Central memory CD4-positive, alpha-beta T cell (primary cell): ENCODE results near the gene CUX1.
"Not testable (repeated sequence)": the region's sequence is repeated elsewhere in the genome, so short reads cannot be mapped to it uniquely, and the experiment has no call there.

ENCODE experiments used
- DNase-seq: peaks from one replicate; pipeline ENCODE4 v3.0.0; 2022

The CUX1 gene

DNA sequence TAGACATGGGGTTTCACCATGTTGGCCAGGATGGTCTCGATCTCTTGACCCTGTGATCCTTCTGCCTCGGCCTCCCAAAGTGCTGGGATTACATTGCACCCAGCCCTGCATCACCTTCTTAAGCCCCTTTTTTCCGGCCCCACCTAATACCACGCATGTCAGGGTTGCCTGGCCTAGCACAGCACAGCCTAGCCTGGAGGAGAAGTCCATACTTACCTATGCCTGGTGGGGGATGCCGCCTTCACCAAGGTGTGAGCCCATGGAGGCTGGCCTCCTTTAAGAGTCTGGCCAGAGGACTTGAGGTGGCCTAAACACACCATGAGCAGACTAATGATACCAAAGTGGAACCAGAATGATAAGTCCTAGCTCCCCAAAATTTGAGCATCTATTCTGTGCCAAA lies 22.0 kb upstream of the CUX1 start:
- DNase-seq = no peak

DNA sequence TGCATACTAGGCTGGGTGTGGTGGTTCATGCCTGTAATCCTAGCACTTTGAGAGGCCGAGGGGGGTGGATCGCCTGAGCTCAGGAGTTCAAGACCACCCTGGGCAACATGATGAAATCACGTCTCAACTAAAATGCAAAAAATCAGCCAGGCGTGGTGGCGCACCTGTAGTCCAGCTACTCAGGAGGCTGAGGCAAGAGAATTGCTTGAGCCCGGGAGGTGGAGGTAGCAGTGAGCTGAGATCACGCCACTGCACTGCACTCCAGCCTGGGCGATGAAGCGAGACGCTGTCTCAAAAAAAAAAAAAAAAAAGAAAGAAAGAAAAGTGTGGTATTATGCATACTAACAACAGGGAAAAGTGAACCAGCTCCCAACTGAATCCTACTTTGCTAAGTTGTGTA lies 19.3 kb upstream of the CUX1 start:
- not testable (repeated sequence) for DNase-seq

DNA sequence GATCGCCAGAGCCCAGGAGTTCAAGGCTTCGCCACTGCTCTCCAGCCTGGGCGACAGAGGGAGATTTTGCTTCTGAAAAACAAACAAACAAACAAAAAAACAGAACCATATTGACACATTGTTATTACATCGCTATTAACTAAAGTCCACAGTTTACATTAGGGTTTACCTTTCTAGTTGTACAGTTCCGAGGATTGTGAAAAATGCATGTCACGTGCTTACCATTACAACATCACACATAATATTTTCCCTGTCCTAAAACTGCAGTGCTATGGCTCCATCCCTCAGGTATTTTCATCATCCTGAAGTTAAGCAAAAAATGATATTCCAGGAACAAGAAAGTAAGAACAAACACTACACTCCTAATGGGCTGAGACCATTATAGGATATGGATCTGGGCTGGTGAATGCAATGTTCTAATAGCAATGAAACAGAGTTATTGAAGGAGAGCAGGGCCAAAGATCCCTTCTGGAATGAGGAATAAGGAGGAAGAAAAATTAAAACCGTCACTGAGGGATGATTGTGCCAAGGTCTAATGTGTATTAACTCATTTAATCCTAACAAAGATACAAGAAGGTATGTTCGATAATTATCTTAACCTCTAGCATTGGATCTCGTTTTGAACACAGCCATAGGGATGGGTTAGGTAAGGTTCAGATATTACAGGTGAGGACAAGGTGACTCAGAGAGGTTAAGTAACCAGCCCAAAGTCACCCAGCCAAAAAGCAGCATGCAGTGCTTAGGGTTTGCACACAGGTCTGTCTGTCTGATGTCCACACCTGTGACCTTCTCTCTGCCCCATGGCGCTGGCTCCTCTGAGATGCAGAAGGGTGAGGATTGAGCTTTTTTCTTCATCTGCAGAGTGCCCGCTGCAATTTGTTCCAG lies 14.0 kb upstream of the CUX1 start:
- no peak for DNase-seq

DNA sequence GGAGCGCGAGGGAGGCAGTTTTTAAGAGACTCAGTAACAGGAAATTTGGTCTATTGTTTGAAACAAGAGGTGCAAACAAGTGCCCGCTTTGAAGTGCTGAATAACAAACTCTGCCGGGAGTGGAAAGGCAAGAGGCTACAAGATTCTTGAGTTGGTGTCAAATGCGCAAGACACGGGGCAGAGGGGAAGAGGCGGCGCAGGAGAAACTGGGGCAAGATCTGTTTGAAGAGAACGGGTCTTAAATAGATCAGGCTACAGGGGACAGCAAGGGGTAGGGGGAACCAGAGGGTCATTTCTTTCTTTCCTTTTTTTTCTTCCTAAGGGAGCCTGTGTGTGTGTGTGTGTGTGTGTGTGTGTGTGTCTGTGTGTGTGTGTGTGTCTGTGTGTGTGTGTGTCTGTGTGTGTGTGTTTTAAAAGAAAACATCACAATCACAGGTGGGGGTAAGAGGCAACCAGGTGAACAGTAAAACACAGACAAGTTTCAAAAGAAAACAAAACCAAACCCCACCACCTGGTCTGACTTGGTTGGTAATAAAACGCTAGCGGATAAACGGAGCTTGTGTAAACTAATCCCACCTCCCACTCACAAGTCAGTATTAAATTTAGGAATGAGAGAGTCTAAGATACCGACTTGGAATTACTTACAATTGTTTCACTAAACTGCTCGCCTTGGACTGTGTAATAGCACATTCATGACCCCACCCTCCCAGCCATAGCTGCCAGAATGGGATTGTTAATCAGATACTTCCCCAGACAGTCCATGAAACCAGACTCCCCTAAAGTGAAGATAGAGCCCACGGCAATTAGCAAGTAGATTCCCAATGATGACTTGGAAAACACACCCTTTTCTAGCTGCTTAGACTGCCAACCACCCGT lies 13.1 kb upstream of the CUX1 start:
- DNase-seq = peak; percentile 25

DNA sequence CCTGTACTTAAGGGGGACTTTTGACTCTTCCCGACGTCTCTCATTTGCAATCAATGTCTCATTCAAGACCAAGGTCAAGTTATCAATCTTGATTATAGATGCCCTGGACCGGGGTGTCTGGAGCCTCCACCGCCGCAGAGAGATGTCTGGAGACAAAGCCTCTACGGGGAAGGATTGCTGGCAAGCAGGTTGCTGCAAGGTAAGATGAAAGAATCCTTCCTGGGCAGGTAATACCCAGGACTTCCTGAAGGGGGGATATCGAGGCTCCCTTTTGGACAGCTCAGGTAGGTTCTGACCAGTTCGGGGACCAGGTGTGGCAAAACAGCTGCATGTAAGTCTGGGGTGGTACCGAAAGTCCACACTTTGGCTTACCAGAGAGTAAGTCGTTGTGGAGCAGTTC lies 12.5 kb upstream of the CUX1 start:
- DNase-seq = no peak

DNA sequence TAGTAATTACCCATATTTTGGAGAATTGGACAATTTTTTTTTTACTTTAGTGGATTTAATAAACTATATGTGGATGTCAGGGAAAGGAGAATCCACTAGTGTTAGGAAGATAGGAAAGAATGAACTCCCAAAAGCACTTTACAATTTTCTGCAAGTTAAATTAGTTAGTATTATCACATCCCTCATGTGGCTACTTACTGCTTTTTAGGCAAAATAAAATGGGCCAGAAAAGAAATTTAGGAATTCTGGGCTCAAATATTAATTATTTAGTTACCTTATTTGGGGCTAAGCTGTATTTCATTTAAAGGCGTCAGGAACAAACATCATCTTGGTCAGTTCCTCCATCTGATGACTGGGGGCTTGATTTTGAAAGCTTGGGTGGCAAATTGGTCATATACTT lies 4.8 kb upstream of the CUX1 start:
- DNase-seq = no peak

DNA sequence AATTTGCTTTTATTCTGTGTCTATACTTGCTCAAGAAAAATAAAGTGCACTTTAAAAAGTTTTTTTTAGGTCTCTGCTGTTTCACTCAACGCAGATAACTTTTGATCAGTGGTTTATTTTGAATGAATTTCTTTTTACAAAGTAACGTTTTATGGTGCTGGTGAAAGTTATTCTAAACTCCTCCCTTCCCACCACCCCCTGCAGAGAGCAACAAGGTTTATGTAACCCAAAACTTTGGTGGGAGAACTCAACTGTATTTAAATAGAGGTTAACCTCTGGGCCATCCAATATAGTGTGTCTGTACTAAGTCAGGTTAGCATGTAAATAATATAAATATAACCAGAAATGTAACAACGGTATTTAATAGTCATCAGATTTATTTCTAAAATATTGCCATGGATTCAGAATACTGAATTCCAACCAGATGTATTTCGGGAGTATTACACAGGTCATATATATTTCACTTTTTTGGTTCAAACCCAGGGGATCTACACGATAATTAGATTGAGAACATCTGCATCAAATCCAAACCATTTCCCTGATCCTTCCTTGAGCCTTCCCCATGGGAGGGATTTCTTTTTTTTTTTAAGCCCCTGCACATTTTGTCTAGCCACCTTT lies 3.9 kb upstream of the CUX1 start:
- DNase-seq = no peak

DNA sequence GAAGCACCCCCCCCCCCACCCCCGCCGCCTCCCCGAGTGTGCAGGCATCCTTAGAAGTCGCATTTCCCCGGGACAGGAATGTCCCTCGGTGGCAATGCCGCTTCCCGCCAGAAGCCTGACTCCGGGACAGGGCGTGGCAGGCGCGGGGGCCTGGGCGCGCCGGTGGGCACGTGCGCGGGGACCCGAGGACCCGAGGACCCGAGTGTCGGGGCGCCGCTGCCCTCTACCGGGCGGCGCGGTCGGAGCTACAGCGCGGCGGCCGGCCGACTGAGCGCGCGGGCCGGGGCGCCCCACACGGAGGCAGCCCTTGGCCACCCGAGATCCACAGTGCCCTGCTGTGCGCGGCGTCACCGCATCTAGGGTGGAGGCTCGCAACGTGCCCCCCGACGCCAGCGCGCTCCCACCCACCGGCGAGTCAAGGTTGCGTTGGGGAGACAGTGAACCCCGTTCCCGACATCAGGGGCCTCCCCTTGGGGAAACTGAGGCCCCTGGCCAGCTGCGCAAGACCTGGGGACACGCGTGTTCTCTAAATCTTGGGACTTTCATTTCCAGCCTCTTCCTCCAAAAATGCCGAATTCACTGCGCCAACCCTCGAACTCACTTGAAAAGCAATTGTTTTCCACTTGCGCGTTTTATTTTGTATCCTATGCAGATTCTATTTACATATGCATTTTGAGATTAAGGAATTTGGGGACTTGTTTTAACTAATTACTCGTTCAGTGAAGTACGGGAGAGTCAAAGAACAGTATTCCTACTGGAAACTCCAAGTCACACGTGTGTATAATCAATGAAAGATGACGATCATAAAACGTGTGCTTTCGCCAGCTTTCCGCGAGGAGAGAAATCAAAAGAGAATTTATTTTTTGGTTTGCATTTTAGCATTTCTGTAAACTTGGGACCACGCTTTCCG lies 3.1 kb upstream of the CUX1 start:
- DNase-seq = peak; percentile 50

DNA sequence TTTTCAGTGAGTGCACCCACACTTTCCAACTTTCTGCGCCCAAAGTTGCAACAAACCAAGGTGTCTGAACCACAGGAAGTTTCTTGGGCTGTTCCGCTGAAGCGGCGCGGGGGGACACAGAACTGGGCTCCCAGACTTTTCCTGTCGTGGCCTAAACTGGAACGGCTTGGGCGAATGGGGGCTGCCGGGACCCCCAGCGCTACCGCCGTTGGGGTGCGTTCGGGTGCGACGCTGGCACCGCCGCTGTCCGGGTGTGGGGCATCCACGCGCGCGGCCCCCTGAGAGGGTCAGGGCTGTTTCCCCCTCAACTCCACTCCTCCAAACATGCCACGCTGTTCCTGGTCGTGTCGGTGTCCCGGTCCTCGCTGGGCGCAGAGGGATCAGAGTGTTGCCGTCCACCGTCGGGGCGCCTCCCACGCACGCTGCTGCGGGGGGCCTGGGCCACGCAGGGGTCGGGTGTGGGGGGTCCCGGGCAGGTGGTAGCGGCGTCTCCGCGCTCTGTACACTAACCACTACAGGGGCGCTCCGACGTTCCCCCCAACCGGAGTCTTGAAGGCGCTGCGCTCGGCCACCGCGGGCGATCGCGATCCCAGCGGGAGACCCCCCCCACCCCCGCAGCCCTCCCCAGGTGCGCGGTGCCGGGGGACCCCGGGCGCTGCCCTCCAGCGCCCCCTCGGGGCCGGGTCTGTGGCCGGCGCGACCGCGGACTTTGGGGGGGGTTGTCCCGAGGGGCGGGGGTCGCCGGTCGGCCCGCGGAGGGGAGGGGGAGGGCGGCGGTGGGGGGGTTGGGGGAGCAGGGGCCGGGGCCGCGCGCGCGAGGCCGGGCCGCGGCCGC lies 2.2 kb upstream of the CUX1 start:
- DNase-seq = peak; percentile 60

DNA sequence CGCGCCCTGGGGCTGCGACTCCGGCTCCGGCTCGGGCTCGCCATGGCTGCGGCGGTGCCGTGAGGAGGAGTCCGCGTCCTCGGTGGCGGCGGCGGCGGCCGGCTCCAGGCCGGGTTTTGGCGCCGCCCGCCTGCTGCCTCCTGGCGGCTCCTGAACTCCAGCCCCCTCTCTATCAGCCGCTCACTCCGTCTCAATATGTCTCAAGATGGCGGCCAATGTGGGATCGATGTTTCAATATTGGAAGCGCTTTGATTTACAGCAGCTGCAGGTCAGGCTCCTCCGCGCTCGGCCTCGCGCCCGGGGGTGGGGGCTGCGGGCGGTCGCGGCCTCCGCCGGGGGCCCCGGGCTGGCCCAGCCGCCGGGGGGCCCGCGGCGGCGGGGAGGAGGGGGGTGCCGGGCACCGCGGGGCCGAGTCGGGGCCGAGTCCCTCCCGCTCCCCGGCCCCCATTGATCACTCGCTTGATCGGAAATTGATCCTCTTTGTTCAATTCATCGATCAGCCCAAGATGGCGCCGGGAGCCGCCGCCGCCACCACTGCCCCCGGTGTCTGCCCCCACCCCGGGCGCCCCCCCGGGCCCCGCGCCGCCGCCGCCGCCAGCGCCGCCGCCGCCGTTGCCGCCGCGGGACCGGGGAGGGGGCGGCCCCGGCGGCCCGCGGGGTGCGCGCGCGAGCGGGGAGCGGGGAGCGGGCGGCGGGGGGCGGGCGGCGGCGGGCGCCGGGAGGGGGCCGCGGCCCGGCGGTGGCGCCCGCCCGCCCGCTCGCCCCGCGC lies 1.4 kb upstream of the CUX1 start:
- DNase-seq = peak; percentile 72

DNA sequence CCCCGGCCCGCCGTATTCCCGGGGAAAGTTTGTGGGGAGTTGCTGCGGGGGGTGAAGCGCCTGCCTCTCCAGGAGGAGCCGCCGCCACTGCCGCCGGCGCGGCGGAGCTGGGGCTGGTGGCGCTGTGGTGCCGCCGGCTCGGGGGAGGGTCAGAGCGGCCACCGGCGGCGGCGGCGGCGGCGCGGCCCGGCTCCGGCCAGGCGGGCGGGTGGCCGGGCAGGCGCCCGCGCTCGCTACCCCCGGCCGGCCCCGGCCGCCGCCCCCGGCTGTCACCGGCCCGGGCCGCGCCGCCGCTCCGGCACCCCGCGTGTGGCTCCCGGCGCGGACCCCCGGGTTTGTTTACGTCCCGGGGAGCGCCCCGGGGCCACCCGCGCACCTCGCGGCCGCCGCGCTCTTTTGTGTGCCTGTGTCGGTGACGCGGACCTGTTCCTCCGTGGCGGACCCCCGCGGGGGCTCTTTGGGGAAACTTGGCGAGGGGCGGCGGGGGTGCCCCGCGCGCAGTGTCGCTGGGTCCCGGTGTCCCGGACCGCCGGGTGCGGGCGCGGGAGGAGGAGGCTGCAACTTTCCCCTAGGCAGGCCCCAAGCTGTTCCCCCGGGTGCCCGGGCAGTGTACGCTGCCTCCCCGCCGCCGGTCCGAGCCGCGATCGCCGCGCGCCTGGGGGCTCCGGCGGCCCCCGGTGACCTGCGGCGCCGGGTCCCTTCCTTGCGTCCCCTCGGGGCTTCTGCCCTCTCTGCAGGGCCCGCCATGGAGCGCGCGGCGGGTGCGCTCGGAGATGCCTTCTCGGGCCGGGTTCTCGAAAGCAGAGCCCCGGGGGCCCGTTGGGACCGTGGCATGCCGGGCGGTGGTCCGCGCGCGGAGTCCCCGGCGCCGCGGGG lies 593 bp upstream of the CUX1 start:
- DNase-seq = no peak

DNA sequence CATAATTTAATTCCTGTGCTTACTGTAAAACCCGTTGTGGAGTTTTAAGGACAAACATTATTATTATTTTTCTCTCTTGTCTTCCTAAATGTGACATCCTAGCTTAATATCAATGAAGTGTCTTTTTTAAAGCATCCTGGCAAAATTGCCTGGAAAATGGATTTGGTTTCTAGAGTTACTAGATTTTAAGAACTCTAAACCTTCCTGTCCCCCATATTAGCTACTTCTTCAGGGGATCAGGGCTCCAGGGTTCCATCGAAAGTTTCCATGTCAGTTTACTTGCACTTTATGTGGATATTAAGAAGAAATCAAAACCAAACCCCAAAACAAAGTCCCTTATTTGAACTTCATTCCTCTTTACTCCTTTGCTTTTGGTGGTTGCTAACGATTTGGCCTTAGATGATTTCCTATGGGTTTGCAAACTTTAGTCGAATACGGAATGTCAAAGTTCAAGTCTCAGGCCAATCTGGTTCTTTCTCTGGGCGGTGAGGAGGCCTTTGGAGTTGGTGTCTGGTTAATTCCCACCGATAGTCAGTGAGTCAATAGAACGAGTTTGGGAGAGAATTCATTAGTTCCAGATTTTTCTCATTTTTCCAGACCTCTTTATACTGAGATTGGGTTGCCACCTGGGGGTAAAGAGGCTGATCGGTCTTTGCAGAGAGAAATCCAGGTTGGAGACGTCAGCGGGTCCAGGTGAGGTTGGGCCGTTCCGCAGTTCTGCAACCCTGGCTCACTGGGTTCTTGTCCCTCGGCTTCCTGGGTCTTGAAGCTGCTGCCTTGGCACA lies 1.1 kb downstream of the CUX1 start:
- no peak for DNase-seq

DNA sequence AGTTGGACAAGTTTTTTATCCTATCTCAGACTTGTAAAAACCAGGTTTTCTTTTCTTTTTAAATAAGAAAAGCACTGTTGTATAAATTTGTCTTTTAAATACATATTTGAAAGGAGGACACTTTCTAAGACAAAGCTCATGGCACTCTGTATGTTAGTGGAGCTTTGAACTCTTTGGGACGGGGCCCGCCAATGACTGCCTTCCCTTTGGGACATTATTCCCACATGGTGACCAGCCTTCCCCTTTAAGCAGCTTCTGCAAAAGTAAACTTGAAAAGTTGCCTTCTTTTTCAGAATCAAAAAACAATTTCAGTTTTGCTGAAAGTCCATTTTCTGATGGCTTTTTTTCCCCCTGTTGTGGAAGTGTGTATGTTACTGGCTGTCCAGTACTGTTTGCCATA lies 1.8 kb downstream of the CUX1 start:
- DNase-seq = no peak

DNA sequence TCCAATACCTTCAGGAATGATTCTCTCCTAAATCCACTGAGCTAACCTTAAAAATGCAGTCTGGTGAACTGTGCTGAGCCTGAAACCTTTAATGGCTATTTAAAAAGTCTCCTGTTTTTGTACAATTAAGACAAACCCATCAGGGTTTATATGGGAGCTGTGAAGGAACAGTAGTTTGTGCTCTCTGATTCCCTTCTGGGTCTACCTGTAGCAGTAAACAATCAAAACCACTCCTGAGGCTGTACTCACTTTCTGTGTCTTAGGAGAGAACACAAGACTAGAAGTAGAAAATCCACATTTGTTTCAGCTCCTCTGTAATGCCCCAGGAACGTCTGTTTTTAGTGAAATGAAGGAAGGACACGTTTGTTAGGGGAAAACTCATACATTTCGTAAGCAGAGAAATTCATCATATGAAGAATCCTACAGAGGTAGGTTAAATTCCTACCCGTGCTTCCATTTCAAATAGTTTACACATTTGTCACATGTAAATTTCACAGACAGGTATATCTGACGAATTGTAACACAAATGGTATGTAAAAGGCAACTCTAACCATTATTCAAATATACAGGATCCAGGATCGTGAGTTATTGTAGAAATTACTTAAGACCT lies 2.6 kb downstream of the CUX1 start:
- no peak for DNase-seq

DNA sequence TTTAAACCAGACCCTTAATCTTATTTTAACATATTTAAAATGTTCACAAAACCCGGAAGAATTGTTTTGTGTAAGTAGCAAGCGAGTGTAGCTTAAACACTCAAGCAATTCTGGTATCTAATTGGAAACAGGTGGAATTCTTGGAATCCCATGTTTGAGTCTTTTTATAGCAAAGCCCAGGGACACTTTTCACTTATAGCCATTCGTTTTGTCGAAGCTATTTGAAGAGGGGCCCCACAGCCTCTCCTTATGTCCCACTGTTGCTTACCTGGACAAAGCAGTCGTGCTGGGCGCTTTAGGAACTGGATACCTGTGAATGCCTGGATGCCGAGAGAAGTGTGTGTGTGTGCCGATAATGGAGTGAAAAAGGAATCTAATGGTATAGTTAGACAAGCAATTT lies 3.3 kb downstream of the CUX1 start:
- DNase-seq = no peak

DNA sequence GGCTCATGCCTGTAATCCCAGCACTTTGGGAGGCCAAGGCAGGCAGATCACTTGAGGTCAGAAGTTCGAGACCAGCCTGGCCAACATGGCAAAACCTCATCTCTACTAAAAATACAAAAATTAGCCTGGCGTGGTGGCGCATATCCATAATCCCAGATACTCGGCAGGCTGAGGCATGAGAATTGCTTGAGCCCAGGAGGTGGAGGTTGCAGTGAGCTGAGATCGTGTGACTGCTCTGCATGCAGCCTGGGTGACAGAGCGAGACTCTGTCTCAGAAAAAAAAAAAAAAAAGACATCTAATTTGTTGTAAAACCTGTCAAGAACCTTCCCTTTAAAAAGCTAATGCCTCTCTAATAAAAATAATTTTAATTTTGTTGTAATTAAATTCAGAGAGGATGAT lies 5.2 kb downstream of the CUX1 start:
- DNase-seq = not testable (repeated sequence)

DNA sequence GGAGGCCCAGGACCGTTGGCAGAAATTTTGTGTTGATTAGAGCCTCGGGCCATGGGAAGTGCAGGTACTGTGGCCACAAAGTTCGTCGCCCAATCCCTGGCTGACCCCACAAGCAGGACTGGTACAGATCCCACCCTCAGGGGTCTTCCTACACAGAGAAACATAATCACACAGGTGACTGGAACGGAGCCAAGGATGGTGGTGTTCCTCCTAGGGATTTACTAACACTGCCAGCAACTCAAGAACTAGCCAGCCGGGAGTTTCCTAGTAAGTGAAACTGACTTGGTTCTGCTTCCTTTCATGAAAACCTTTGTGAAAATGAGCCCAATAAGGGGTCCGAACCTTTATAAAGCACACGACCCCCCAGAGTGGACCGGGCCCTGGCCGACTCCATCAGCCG lies 5.7 kb downstream of the CUX1 start:
- no peak for DNase-seq

DNA sequence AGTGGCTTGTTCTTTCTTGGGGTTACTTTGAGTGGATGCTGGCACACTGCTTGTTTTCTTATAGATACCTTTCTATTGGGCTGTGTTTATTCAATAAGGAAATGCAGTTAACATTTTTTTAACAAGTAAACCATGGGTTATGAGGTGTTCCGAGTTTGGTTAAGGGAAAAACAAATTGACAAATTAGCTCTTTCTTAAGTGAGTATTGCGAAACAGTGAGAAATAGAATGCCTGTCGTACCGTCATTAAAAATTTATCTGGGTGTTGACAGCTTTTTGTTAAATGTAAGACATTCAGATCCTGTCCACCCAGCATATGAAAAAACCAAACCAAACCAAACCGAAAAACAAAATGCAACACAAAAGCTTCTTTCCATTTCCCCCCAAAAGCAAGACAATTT lies 6.2 kb downstream of the CUX1 start:
- no peak for DNase-seq
